Amniotic epithelial cell (primary cell): ENCODE data around the gene TAF4B.
"Not testable (repeated sequence)": the region's sequence is repeated elsewhere in the genome, so short reads cannot be mapped to it uniquely, and the experiment has no call there.

Source experiments
- DNase-seq: peaks from one replicate; pipeline ENCODE4 v3.0.0-alpha.2; 2010; ENCODE audit warnings: low read depth

The TAF4B gene

GRCh38 chr18:26226229-26227050 lies at the start of gene TAF4B:
Gene TAF4B (plus strand): TSS chr18:26226445. CDS start chr18:26226934, 489 bp downstream.
- DNase-seq, result peak; percentile 82

- no peak for DNase-seq
Measured at GRCh38 chr18:26181343-26181826, 44.9 kb upstream of the TAF4B start.

- no peak for DNase-seq
Measured at GRCh38 chr18:26183395-26184112, 42.7 kb upstream of the TAF4B start.

GRCh38 chr18:26185267-26185666 lies 41.0 kb upstream of the TAF4B start:
- DNase-seq, result no peak

GRCh38 chr18:26190506-26190905 lies 35.7 kb upstream of the TAF4B start:
- DNase-seq, result no peak

GRCh38 chr18:26192233-26192632 lies 34.0 kb upstream of the TAF4B start:
- no peak for DNase-seq

GRCh38 chr18:26196605-26197004 lies 29.6 kb upstream of the TAF4B start:
- DNase-seq, result no peak

GRCh38 chr18:26202001-26202400 lies 24.2 kb upstream of the TAF4B start:
- DNase-seq, result not testable (repeated sequence)

GRCh38 chr18:26205318-26205717 lies 20.9 kb upstream of the TAF4B start:
- DNase-seq, result no peak

GRCh38 chr18:26206488-26206887 lies 19.8 kb upstream of the TAF4B start:
- no peak for DNase-seq

- no peak for DNase-seq
Measured at GRCh38 chr18:26207937-26208336, 18.3 kb upstream of the TAF4B start.

- no peak for DNase-seq
Measured at GRCh38 chr18:26208977-26209376, 17.3 kb upstream of the TAF4B start.

GRCh38 chr18:26210147-26210546 lies 16.1 kb upstream of the TAF4B start:
- DNase-seq, result no peak

- DNase-seq, result no peak
Measured at GRCh38 chr18:26215247-26215970, 10.8 kb upstream of the TAF4B start.

- no peak for DNase-seq
Measured at GRCh38 chr18:26225022-26225693, 1.1 kb upstream of the TAF4B start.

- DNase-seq, result no peak
Measured at GRCh38 chr18:26225915-26226228, 373 bp upstream of the TAF4B start.

- DNase-seq, result peak; percentile 4
Measured at GRCh38 chr18:26227051-26227670, 916 bp downstream of the TAF4B start.

GRCh38 chr18:26228562-26229260 lies 2.5 kb downstream of the TAF4B start:
- no peak for DNase-seq

- DNase-seq, result no peak
Measured at GRCh38 chr18:26230497-26230896, 4.3 kb downstream of the TAF4B start.

- DNase-seq, result no peak
Measured at GRCh38 chr18:26233208-26233607, 7.0 kb downstream of the TAF4B start.

- DNase-seq, result not testable (repeated sequence)
Measured at GRCh38 chr18:26237363-26237762, 11.1 kb downstream of the TAF4B start.
